ENCODE measurements around the gene EML5.
"Not testable (repeated sequence)": the region's sequence is repeated elsewhere in the genome, so short reads cannot be mapped to it uniquely, and the experiment has no call there.

Gene EML5

DNA sequence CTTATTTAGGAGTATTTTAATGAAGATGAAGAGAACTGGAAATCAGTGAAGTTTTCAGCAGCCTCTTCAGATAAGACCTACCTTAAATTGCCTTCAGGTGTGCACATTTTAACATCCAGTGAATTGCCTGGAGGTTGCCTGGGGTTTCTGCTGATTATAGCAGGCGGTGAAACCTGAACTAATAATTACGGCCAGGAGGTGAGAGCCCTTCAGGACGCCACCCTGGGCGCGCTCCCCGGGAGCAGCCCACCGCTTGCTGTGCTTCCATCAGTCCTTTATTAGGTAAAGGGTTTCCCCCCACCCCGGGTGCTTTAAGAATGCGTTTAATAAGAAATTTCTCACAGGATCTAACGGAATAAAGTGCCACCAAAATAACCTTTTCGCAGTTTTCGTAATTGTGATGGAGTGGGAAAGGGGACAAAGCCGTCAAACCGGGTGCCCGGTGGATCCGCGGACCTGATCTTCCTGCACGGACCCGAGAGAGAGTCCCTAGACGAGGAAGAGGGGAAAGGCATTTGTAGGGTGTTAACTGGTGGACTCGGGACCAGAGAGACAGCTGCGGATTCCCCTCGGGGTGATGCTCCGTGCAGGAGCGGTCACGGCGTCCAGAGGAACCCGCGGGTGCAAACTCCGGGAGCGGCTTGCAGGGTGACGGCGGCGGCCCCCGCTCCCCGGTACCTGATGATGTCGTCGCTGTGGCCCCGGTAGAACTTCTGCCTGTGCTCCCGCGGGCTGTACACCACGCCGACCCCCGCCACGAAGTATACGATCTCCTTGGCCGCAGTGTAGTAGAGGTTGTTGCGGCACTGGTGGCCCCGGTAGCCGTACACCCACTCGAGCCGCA, 902 bp downstream of the EML5 start:
- TF ChIP-seq, protein P1, sequence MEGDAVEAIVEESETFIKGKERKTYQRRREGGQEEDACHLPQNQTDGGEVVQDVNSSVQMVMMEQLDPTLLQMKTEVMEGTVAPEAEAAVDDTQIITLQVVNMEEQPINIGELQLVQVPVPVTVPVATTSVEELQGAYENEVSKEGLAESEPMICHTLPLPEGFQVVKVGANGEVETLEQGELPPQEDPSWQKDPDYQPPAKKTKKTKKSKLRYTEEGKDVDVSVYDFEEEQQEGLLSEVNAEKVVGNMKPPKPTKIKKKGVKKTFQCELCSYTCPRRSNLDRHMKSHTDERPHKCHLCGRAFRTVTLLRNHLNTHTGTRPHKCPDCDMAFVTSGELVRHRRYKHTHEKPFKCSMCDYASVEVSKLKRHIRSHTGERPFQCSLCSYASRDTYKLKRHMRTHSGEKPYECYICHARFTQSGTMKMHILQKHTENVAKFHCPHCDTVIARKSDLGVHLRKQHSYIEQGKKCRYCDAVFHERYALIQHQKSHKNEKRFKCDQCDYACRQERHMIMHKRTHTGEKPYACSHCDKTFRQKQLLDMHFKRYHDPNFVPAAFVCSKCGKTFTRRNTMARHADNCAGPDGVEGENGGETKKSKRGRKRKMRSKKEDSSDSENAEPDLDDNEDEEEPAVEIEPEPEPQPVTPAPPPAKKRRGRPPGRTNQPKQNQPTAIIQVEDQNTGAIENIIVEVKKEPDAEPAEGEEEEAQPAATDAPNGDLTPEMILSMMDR (IDR thresholded peaks at IDR 0.05; ENCODE audit: low read length, missing control alignments) = no peak
- DNase-seq (ENCODE audit: low read depth) = no peak
- peak overlapping the region; percentile 58 for H3K4me3 ChIP-seq (replicated peaks; ENCODE audit: low read depth, low read length)

DNA sequence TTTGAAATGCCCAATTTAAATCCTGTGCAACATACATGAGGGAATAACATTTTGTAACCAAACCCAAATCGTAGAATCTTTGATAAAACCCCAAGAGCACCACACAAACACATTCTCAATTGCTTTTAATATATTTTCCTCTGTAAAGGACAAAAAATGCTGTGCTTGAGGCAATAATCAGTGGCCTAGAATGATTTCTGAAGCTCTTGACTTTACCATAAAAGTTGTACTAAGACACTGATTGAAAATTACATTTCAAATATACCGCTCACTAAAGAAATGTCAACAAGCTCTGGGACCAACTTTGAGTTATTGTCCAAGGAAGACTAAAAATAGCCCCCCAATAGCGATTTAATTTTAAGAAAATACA, 1.5 kb downstream of the EML5 start:
- no peak overlapping the region for H3K4me3 ChIP-seq (replicated peaks; ENCODE audit: low read depth, low read length)
- DNase-seq (ENCODE audit: low read depth) = no peak
- TF ChIP-seq, protein P1 (IDR thresholded peaks at IDR 0.05; ENCODE audit: low read length, missing control alignments) = no peak

DNA sequence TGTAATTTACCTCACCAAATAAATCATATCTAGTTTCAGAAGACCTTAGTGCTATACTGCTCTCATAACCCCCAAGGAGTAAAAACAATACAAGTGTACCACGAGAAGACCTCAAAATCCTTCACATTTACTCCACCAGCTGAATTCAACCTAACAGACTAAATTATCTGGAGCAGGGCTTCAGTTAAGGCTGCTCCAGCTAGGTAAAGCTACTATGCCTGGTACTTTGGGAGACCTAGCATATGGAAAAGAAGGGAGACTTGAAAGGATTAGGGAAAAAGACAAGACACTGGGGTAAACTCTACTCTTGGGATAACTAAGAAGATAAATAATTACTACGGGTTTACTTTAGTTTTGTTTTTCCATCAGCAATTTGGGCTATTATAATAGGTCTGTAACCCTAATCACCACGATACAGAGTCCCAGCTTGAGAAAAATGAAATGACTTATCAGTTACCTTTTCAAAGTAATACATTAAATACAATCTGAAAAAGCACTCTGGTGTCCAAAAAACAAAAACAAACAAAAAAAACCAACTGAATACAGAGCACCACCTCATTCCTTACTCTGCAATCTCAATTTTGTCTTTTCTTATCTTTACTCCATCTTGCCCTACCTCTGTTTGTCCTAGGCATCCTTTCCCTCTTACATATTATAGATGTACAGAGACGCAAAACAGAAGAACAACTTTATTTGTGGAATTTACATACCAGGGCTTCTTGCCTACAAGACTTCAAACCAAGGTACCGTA, 2.1 kb downstream of the EML5 start:
- H3K4me3 ChIP-seq (replicated peaks; ENCODE audit: low read depth, low read length) = no peak overlapping the region
- TF ChIP-seq, protein P1 (IDR thresholded peaks at IDR 0.05; ENCODE audit: low read length, missing control alignments) = no peak
- DNase-seq (ENCODE audit: low read depth) = no peak

DNA sequence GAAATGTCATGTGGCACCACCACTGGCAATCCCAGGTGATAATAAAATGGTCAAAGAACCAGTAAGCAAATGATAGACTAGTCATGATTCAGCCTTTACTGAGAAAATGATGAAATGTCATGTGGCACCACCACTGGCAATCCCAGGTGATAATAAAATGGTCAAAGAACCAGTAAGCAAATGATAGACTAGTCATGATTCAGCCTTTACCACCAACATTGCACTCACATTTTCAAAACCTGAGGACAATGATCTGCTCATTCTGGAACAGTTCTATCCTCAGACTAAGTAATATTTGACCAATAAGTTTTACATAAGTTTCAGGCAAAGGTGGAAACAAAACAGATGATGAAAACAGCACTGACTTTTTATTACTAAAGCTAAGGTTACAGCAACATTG, 3.2 kb downstream of the EML5 start:
- not testable (repeated sequence) for DNase-seq (ENCODE audit: low read depth); H3K4me3 ChIP-seq (replicated peaks; ENCODE audit: low read depth, low read length)

DNA sequence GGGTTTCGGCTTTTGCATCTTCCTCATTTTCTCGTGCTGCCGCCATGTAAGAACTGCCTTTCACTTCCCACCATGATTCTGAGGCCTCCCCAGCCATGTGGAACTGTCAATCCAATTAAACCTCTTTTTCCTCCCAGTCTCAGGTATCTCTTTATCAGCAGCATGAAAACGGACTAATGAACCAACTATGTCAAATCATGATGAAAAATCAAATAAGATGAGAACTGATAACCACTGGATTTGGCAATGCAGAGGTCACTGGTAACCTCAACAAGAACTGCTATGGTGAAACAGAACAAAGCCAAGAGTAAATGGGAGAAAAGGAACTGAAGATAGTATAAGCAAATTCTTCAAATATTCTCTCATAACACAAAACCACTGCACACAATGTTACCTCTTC, 6.0 kb downstream of the EML5 start:
- DNase-seq (ENCODE audit: low read depth) = no peak
- H3K4me3 ChIP-seq (replicated peaks; ENCODE audit: low read depth, low read length) = no peak overlapping the region
- TF ChIP-seq, protein P1 (IDR thresholded peaks at IDR 0.05; ENCODE audit: low read length, missing control alignments) = no peak

DNA sequence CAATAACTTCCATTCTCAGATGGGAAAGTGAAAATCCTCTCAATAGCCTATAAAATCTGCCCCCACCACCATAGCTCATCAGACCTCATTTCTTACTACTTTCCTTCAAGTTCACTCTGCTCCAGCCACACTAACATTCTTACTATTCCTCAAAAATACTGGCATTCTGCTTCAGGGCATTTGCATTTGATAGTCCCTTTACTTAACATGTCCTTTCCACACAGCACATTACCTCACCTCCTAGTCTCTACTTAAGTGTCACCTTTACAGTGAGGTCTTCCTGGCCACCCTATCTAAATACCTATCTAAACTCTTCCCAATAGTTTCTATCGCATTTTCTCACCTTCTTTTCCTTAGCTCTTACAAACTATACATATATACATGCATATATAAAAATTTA, 6.8 kb downstream of the EML5 start:
- DNase-seq (ENCODE audit: low read depth) = no peak
- H3K4me3 ChIP-seq (replicated peaks; ENCODE audit: low read depth, low read length) = no peak overlapping the region
- TF ChIP-seq, protein P1 (IDR thresholded peaks at IDR 0.05; ENCODE audit: low read length, missing control alignments) = no peak

DNA sequence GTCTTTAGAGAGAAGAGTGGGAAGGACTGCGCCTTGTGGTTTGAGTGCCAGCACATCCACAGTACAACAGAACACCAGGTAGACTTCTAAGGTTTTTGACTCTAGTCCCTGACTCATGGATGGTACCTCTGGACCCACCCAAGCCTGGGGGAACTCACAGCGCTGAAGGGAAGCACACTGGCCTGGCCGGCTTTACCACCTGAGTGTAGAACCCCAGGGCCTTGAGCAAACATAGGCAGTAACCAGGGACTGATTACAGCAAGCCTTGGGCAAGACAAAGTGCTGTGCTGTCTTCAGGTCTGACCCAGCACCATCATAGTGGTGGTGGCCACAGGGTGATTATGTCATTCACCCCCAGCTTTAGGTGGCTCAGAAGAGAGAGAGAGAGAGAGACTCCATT, 17.2 kb downstream of the EML5 start:
- TF ChIP-seq, protein P1 (IDR thresholded peaks at IDR 0.05; ENCODE audit: low read length, missing control alignments) = no peak
- DNase-seq (ENCODE audit: low read depth) = no peak
- H3K4me3 ChIP-seq (replicated peaks; ENCODE audit: low read depth, low read length) = no peak overlapping the region
